ENCODE data around the gene CYP2D6.

GRCh38 chr22:42077486-42078125 lies 53.0 kb downstream of the CYP2D6 start:
- TF ChIP-seq CTCF (IDR thresholded peaks at IDR 0.05) (no peak), POLR2A (IDR thresholded peaks at IDR 0.05) (no peak)
